Thyroid gland (tissue), 4 donors: ENCODE results near the gene FRMPD3. TPM values are rescaled to one million over a fixed set of nuclear protein-coding genes. Genes with fewer than 3 reads are reported as not detected.
"Not testable (repeated sequence)": the region's sequence is repeated elsewhere in the genome, so short reads cannot be mapped to it uniquely, and the experiment has no call there.

Experiments used
- DNase-seq, 2 donors: peaks; one replicate each; pipeline ENCODE4 v3.0.0-alpha.2; 2019
- H3K27ac ChIP-seq, 3 donors: fragments of 200-600 bp; sonication (generic); 1 replicate in 2 of 3; 2 replicates in 1 of 3; pipeline ENCODE4 v1.5.1; 2016 to 2019; ENCODE audit warnings: mild to moderate bottlenecking in 1 of 3, moderate library complexity in 1 of 3
- H3K27me3 ChIP-seq: fragments of 200-600 bp; sonication (generic); one replicate; pipeline ENCODE4 v1.5.1; 2019
- H3K36me3 ChIP-seq, 2 donors: fragments of 200-600 bp; sonication (generic); one replicate each; pipeline ENCODE4 v1.5.1; 2016 to 2019
- H3K4me1 ChIP-seq, 2 donors: fragments of 200-600 bp; sonication (generic); one replicate each; pipeline ENCODE4 v1.5.1; 2017 to 2019
- H3K4me3 ChIP-seq, 3 donors: fragments of 200-600 bp; sonication (generic); replicated peaks in 1 of 3; 1 replicate in 2 of 3; 2 replicates in 1 of 3; pipeline ENCODE4 v1.5.1; 2016; ENCODE audit warnings: mild to moderate bottlenecking in 1 of 3
- H3K9me3 ChIP-seq: fragments of 200-600 bp; sonication (generic); one replicate; pipeline ENCODE4 v1.5.1; 2017
- POLR2A ChIP-seq, 2 donors: fragments of 450-650 bp; IDR thresholded peaks; one replicate each; pipeline ENCODE4 v1.6.1; 2017; ENCODE audit warnings: antibody characterized with exemption in 2 of 2, mild to moderate bottlenecking in 2 of 2, moderate library complexity in 1 of 2
- WGBS, 2 donors: methylation state at CpG; one replicate each; pipeline ENCODE4 v1.1.5; 2017; 5-methylcytosine and 5-hydroxymethylcytosine counted together
- intact Hi-C: fragments of 100-400 bp; cut with DNase I; formaldehyde crosslinking; loops from one replicate; pipeline ENCODE4 v1.15.1; 2023
- total RNA-seq, 4 donors: library from RNA; depleted of rRNA; stranded (reverse); fragments of >200 nt; gene quantifications; one replicate each; pipeline ENCODE4 v1.2.3, GENCODE V29; 2016
- TF ChIP-seq, protein P1 (sequence below), 6 experiments: fragments of 200-600 bp in 3 of 6; fragments of 450-650 bp in 3 of 6; sonication (generic) in 3 of 6; IDR thresholded peaks; one replicate each; pipeline ENCODE4 v1.5.1; 2016 to 2019; ENCODE audit warnings: antibody characterized with exemption in 6 of 6, mild to moderate bottlenecking in 2 of 6, inconsistent platforms in 1 of 6, moderate library complexity in 1 of 6

The FRMPD3 gene
- total RNA-seq, 4 donors from 2014 or later, result 6.8 to 12.1 (median 8.2) TPM

GRCh38 chrX:107457289-107457688, 7.8 kb downstream of the FRMPD3 start:
- 95 to 100% methylated on average over 1 of the region's 1 CpG for WGBS, 2 donors
- Histone ChIP-seq H3K4me1 (no peaks in the 10 kb centered on the region), H3K9me3 (no peaks in the 10 kb centered on the region), H3K27me3 (no peaks in the 10 kb centered on the region), H3K27ac (no peak overlapping the region), H3K36me3 (no peaks in the 10 kb centered on the region), H3K4me3 (no peak overlapping the region)
- no peak for TF ChIP-seq POLR2A (IDR thresholded peaks at IDR 0.05)
- TF ChIP-seq, protein P1, sequence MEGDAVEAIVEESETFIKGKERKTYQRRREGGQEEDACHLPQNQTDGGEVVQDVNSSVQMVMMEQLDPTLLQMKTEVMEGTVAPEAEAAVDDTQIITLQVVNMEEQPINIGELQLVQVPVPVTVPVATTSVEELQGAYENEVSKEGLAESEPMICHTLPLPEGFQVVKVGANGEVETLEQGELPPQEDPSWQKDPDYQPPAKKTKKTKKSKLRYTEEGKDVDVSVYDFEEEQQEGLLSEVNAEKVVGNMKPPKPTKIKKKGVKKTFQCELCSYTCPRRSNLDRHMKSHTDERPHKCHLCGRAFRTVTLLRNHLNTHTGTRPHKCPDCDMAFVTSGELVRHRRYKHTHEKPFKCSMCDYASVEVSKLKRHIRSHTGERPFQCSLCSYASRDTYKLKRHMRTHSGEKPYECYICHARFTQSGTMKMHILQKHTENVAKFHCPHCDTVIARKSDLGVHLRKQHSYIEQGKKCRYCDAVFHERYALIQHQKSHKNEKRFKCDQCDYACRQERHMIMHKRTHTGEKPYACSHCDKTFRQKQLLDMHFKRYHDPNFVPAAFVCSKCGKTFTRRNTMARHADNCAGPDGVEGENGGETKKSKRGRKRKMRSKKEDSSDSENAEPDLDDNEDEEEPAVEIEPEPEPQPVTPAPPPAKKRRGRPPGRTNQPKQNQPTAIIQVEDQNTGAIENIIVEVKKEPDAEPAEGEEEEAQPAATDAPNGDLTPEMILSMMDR (IDR thresholded peaks at IDR 0.05), result no peak
- no peak for DNase-seq
- intact Hi-C loops, result no loop called here

DNA sequence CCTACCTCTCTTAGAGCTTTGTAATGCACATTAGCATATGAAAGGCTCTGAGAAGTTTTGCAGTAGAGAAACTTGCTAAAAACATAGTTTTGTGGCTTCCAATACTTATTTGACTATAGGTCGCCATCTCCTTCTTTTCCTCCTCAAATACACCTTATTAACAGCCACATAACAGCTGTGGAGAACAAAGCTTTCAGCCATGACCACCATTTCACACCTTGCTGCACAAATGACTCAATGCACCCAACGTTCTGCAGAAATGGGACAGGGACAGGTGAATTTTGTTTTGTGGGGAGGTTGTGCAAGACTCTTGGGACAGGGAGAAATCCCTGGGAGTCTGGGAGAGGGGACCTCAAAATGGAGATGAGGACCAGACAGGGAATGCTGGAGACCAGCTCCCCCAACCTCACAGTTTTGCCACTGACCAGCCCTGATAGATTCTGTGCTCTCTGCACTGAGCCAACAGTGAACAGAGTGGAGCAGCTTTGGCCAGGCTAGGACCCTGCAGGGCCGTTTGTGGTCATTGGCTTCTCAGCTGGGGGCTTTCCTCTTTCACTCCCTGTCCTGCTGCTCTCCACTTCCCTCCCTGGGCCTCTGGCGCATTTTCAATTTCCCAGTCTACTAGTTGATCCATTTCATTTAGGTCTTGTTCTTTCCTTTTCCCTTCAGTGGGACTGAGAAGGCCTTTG, 16.6 kb downstream of the FRMPD3 start:
- no peak for TF ChIP-seq POLR2A (IDR thresholded peaks at IDR 0.05)
- TF ChIP-seq, protein P1 (IDR thresholded peaks at IDR 0.05), result no peak
- WGBS, 2 donors, result 64 to 68% methylated on average over 4 of the region's 4 CpGs
- intact Hi-C loops, result no loop called here

GRCh38 chrX:107467271-107467670, 17.8 kb downstream of the FRMPD3 start:
- intact Hi-C loops, result no loop called here
- Histone ChIP-seq H3K27me3 (no peaks in the 10 kb centered on the region), H3K4me3 (no peak overlapping the region), H3K27ac (no peak overlapping the region), H3K36me3 (no peaks in the 10 kb centered on the region), H3K9me3 (no peaks in the 10 kb centered on the region), H3K4me1 (no peaks in the 10 kb centered on the region)
- 78 to 85% methylated on average over 4 of the region's 4 CpGs for WGBS, 2 donors
- no peak for DNase-seq
- TF ChIP-seq, protein P1 (IDR thresholded peaks at IDR 0.05), result no peak
- TF ChIP-seq POLR2A (IDR thresholded peaks at IDR 0.05), result no peak

More for the DNA sequence above, 16.6 kb downstream of the FRMPD3 start:
- no peaks in the 10 kb centered on the region for H3K27me3 ChIP-seq
- no peak for DNase-seq
- H3K36me3 ChIP-seq, result no peaks in the 10 kb centered on the region
- H3K9me3 ChIP-seq, result no peaks in the 10 kb centered on the region
- H3K4me1 ChIP-seq, result no peaks in the 10 kb centered on the region
- H3K4me3 ChIP-seq, result no peak overlapping the region
- no peak overlapping the region for H3K27ac ChIP-seq

DNA sequence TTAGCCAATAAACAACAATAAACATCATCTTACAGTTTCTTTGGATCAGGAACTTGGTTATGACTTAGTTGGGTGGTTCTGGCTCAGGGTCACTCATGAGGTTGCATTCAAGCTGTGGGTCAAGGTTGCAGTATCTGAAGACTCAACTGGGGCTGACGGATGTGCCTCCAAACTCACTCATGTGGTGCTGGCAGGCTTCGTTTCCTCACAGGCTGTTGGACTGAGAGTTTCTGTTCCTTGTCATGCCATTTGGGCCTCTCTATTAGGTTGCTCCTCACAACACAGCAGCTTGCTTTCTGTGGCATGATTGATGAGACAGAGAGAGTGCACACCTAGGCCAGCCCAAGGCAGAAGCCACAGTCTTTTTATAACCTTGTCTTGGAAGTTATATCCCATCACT, 20.7 kb downstream of the FRMPD3 start:
- no peak overlapping the region for H3K27ac ChIP-seq
- no peak for DNase-seq
- WGBS, 2 donors, result 79 to 94% methylated on average over 2 of the region's 2 CpGs
- no peaks in the 10 kb centered on the region for H3K9me3 ChIP-seq
- H3K4me1 ChIP-seq, result no peaks in the 10 kb centered on the region
- H3K4me3 ChIP-seq, result no peak overlapping the region
- no peaks in the 10 kb centered on the region for H3K27me3 ChIP-seq
- intact Hi-C loops, result no loop called here
- no peaks in the 10 kb centered on the region for H3K36me3 ChIP-seq
- no peak for TF ChIP-seq POLR2A (IDR thresholded peaks at IDR 0.05)
- TF ChIP-seq, protein P1 (IDR thresholded peaks at IDR 0.05), result no peak

GRCh38 chrX:107470971-107471370, 21.5 kb downstream of the FRMPD3 start:
- H3K4me3 ChIP-seq, result no peak overlapping the region
- no peaks in the 10 kb centered on the region for H3K36me3 ChIP-seq
- DNase-seq, result no peak
- H3K4me1 ChIP-seq, result no peaks in the 10 kb centered on the region
- WGBS, 2 donors, result 57 to 62% methylated on average over 7 of the region's 7 CpGs
- H3K27me3 ChIP-seq, result no peaks in the 10 kb centered on the region
- TF ChIP-seq, protein P1 (IDR thresholded peaks at IDR 0.05), result no peak
- TF ChIP-seq POLR2A (IDR thresholded peaks at IDR 0.05), result no peak
- no peak overlapping the region for H3K27ac ChIP-seq
- intact Hi-C loops, result no loop called here
- H3K9me3 ChIP-seq, result no peaks in the 10 kb centered on the region

- 88 to 92% methylated on average over 4 of the region's 4 CpGs for WGBS, 2 donors
- H3K4me1 ChIP-seq, H3K27ac ChIP-seq, H3K27me3 ChIP-seq, DNase-seq, H3K4me3 ChIP-seq, intact Hi-C loops, H3K36me3 ChIP-seq, H3K9me3 ChIP-seq: not testable (repeated sequence)
Observed at GRCh38 chrX:107471420-107471819, 22.0 kb downstream of the FRMPD3 start.
